Ishikawa (cell line): Measurements from ENCODE around the gene HBM.

Source experiments
- CREB1 ChIP-seq: IDR thresholded peaks from 2 replicates; pipeline ENCODE4 v1.6.1; 2012; ENCODE audit warnings: low read depth
- EGR1 ChIP-seq: IDR thresholded peaks from 2 replicates; pipeline ENCODE4 v1.6.1; 2012
- FOXM1 ChIP-seq: IDR thresholded peaks from 2 replicates; pipeline ENCODE4 v1.6.1; 2012; ENCODE audit warnings: low read depth, borderline replicate concordance

DNA sequence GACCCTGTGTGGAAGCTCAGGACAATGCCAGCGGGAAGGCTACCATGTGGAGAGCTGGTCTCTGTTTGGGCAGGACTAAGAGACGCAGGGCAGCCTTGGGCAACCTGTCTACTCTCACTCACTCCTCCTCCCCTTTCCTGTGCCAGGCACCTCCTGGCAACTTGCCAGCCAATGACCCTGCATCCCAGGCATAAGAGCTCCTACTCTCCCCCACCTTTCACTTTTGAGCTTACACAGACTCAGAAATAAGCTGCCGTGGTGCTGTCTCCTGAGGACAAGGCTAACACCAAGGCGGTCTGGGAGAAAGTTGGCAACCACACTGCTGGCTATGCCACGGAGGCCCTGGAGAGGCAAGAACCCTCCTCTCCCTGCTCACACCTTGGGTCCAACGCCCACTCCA lies 2.6 kb downstream of the HBM start:
- TF ChIP-seq EGR1 (no peak), FOXM1 (no peak), CREB1 (no peak)
